SJCRH30 (cell line): ENCODE data around the gene CRTC1. TPM values are rescaled to one million over a fixed set of nuclear protein-coding genes. Genes with fewer than 3 reads are reported as not detected.

ENCODE experiments used
- DNase-seq, 2 experiments: peaks; one replicate each; pipeline ENCODE4 v3.0.0-alpha.2; 2015 to 2020
- H3K27ac ChIP-seq: fragments of 250-450 bp; sonication (Bioruptor Pico); 2 replicates; pipeline ENCODE4 v1.5.1; 2020; ENCODE audit warnings: mild to moderate bottlenecking, moderate library complexity
- H3K27me3 ChIP-seq: fragments of 250-450 bp; sonication (Bioruptor Pico); 2 replicates; pipeline ENCODE4 v1.5.1; 2020; ENCODE audit warnings: mild to moderate bottlenecking, moderate library complexity
- H3K36me3 ChIP-seq: fragments of 250-450 bp; sonication (Bioruptor Pico); 2 replicates; pipeline ENCODE4 v1.5.1; 2020; ENCODE audit warnings: mild to moderate bottlenecking, moderate library complexity
- H3K4me1 ChIP-seq: fragments of 250-450 bp; sonication (Bioruptor Pico); 2 replicates; pipeline ENCODE4 v1.5.1; 2020; ENCODE audit warnings: mild to moderate bottlenecking, moderate library complexity
- H3K4me3 ChIP-seq: fragments of 250-450 bp; sonication (Bioruptor Pico); 2 replicates; pipeline ENCODE4 v1.5.1; 2020; ENCODE audit warnings: mild to moderate bottlenecking, moderate library complexity
- H3K9me3 ChIP-seq: fragments of 250-450 bp; sonication (Bioruptor Pico); replicated peaks from 2 replicates; pipeline ENCODE4 v1.5.1; 2020; ENCODE audit warnings: mild to moderate bottlenecking, moderate library complexity
- total RNA-seq: library from RNA; depleted of rRNA; stranded (reverse); fragments of >200 nt; shearing (Covaris generic); gene quantifications from 2 replicates; pipeline ENCODE4 v1.2.3, GENCODE V29; 2014; rRNA removed

CRTC1 gene, protein sequence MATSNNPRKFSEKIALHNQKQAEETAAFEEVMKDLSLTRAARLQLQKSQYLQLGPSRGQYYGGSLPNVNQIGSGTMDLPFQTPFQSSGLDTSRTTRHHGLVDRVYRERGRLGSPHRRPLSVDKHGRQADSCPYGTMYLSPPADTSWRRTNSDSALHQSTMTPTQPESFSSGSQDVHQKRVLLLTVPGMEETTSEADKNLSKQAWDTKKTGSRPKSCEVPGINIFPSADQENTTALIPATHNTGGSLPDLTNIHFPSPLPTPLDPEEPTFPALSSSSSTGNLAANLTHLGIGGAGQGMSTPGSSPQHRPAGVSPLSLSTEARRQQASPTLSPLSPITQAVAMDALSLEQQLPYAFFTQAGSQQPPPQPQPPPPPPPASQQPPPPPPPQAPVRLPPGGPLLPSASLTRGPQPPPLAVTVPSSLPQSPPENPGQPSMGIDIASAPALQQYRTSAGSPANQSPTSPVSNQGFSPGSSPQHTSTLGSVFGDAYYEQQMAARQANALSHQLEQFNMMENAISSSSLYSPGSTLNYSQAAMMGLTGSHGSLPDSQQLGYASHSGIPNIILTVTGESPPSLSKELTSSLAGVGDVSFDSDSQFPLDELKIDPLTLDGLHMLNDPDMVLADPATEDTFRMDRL
- 2.4 and 3.5 TPM in 2 replicates for total RNA-seq

DNA sequence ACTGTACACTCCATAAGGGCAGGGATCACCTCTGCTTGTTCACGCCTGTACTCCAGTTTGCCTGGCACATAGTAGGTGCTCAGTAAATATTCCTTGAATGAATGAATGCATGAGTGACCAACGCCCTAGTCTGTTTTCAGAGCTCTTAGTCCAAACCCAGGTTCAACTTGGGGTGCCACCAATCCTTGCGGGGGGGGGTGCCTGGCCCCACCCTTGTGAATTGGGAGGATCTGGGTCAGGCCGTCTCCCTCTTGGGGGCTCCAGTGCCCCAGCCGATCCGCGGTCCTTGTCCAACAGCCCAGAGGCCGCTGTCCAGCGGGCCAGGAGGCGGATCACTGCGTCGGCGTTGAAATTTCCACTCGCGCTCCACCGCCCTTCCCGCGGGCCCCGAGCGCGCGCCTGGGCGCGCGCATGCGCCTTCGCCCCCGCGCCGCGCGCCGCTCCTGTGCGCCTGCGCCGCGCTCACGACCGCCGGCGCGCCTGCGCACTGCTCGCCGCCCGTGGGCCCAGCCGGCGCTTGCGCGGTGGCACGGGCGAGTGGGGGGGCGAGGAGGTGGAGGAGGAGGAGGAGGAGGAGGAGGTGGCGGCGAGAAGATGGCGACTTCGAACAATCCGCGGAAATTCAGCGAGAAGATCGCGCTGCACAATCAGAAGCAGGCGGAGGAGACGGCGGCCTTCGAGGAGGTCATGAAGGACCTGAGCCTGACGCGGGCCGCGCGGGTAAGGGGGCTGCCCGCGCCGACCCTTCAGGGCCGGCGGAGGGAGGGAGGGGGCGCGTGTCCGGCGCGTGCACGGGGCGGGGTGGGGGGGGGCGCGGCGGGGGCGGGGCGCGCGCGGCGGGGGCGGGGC lies at the start of gene CRTC1:
CRTC1 (plus strand) TSS at position 572 of the 849 bp plus-strand sequence; CDS start at position 595, 23 bp downstream.
- no peaks in the 10 kb centered on the region for H3K27me3 ChIP-seq
- H3K4me1 ChIP-seq = peaks cover 8% of the 10 kb centered on the region
- H3K27ac ChIP-seq = peak within 1 kb of the TSS; percentile 56; the same call in 1 of the 2 replicates
- no peaks in the 10 kb centered on the region for H3K9me3 ChIP-seq
- peak; percentile 90 to 92 for DNase-seq
- no peaks in the 10 kb centered on the region for H3K36me3 ChIP-seq
- H3K4me3 ChIP-seq = peak within 1 kb of the TSS; percentile 83

DNA sequence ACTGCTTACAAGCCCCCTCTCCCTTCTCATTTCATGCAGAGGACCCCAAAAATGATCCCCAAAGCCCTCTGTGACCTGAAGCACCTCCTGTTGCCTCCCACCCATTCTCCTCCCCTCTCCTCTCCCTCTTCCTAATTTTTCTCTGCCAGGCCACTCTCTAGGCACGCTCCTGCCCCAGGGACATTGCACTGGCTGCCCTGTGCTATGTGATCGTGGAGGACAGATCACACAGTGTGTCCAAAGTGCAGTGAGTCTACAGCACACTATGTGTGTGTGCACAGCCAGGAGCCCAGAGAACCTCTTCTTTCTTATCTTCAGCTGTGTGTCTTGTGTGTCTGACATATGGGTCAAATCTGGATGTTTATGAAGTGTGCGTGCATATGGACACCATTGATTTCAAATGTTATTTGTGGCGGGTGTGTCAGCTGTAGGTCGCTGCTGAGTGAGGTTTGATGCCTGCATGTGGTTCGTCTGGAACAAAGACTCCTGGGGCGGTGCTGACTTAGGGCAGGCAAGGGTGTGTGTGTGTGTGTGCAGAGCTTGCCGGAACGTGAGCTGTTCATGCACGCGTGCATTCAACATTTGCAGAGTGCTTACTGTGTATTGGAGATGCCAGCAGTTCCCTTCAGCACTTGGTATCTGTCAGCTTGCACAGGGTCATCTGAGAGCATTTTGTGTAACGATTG lies 48.7 kb upstream of the CRTC1 start:
- H3K27ac ChIP-seq = no peak overlapping the region
- 0 out of 2 replicates have a peak, but pooled peaks cover 10% of the 10 kb centered on the region for H3K27me3 ChIP-seq
- no peaks in the 10 kb centered on the region for H3K36me3 ChIP-seq
- H3K4me3 ChIP-seq = no peak overlapping the region
- H3K9me3 ChIP-seq = no peaks in the 10 kb centered on the region
- DNase-seq = no peak
- H3K4me1 ChIP-seq = no peaks in the 10 kb centered on the region

DNA sequence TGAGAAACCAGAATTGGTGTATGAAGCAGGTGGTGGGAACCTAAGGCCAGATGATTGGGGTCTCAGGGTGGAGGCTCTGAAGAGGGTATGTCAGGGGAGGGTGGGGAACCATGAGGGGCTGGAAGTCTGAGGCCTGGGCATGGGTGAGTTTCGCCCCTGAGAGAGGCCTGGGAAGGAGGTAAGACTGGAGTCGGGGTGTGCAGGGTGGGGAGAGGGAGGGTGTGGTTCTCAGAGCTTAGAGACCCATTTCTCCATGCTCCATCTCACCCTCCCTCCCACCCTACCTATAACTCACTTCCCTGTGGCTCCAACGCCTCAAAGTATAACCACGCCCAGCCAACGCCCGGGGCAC lies 47.7 kb upstream of the CRTC1 start:
- Histone ChIP-seq H3K4me1 (no peaks in the 10 kb centered on the region), H3K4me3 (no peak overlapping the region), H3K27ac (no peak overlapping the region), H3K36me3 (no peaks in the 10 kb centered on the region), H3K27me3 (0 out of 2 replicates have a peak, but pooled peaks cover 10% of the 10 kb centered on the region), H3K9me3 (no peaks in the 10 kb centered on the region)
- no peak for DNase-seq

DNA sequence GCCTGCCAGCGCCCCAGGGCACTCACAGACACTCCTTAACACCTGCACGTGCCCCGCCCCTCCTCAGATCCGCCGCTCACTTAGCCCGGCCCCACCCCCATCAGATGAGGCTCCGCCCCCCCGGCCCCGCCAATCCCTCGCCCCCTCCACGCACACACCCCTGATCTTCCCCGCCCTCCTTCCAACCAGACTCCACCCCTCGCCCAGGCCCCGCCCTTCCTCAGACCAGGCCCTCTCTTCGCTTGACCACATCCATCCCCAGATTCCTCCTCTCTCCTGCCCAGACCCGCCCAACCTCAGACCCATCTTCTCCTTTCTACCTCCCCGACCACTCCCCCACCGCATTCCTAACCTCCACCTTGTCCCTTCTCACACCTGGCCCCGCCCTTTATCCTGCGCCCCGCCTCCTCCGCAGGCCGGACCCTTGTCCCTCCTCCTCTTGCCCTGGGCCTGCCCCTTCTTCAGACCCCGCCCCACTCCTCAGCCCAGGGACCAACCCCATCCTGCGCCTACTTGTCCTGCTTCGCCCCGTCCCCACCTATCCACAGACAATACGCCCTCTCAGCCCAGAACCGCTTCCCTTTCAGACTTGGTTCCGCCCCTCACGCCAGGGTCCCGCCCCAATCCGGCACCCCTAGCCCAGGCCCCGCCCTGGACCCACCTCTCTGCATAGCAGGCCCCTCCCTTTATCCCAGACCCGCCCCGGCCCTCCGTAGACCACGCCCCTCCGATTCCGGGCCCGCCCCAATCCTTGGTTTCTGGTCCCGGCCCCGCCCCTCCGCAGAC lies 47.1 kb upstream of the CRTC1 start:
- DNase-seq = peak; percentile 78
- Histone ChIP-seq H3K9me3 (no peaks in the 10 kb centered on the region), H3K4me3 (peak overlapping the region; percentile 59), H3K4me1 (no peaks in the 10 kb centered on the region), H3K27me3 (0 out of 2 replicates have a peak, but pooled peaks cover 10% of the 10 kb centered on the region), H3K27ac (no peak overlapping the region), H3K36me3 (no peaks in the 10 kb centered on the region)

DNA sequence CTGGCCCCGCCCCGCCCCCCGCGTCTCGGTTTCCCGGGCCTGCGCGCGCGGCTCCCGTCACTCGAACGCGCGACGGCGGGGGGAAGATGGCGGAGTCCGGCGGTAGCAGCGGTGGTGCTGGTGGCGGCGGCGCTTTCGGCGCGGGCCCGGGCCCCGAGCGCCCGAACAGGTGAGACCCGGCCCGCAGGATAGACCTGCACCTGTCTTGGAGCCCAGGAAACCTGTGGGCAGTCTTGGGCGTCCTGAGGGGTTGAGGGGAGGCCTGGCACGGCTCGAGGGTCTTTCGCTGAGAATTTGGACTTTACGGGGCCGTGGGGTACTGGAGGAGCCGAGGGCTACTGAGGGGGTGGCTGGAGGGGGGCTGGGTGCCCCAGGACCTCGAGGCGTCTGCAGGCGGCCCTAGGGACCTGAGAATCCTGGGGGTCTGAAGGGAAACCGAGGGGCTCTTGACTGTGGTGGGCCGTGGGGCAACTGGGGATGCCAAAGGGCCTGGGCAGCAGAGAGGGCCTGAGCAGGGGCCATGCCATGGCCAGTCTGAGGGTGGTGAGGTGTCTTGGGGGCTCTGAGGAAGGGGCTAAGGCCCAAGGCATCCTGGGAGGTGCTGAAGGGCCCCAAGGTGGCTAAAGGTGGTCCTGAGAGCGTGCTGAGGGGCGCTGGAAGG lies 46.4 kb upstream of the CRTC1 start, which contains the start of gene KLHL26:
KLHL26 (plus strand) TSS at position 60 of the 661 bp plus-strand sequence; CDS start at position 87, 27 bp downstream.
- Histone ChIP-seq H3K9me3 (no peaks in the 10 kb centered on the region), H3K4me1 (no peaks in the 10 kb centered on the region), H3K27me3 (0 out of 2 replicates have a peak, but pooled peaks cover 10% of the 10 kb centered on the region), H3K4me3 (peak within 1 kb of the TSS; percentile 59), H3K27ac (no peak within 1 kb of the TSS), H3K36me3 (no peaks in the 10 kb centered on the region)
- no peak for DNase-seq

DNA sequence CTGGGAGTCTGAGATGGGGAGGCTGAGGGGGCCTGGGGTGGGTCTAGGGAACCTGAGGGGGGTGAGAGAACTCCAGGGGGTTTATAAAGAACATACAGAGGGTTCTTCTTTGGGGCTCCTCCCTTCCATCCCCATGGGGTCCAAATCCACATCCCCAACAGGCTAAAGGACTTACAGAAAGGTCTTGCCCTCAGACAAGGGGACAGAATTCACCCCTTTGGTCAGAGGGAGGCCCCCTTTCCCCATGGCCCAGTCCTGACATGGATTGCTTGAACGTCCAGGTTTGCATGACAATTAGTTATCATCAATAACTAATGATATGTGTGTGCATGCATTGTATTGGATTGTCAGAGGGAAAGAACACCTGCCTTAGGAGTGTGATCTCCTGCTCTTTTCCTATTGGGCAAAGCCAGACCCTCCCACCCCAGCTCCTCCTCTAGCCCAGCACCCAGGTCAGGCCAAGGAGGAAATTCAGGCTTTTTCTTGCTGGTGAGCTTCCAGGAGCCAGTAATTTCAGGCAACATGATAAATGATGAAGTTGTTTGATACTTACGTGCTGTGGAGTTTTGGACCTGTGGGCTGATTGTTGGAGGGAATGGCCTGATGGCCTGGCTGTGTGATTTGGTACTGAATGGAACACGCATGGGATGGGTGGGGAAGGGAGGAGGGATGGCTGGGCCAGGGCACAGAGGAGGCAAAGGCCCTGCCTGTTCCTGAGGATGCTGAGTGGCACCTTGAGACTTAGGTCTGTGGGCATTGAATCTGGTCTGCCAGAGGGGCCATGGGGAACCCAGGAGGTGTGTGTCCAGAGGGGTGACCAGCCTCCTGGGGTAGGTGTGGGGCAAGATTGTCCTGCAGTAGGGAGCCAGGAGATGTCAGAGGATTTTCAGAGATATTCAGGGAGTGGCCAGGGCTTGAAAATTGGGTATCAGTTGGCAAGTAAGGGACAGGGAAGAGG lies 45.5 kb upstream of the CRTC1 start:
- no peak overlapping the region for H3K27ac ChIP-seq
- H3K4me3 ChIP-seq = no peak overlapping the region
- no peaks in the 10 kb centered on the region for H3K4me1 ChIP-seq
- H3K27me3 ChIP-seq = 0 out of 2 replicates have a peak, but pooled peaks cover 10% of the 10 kb centered on the region
- H3K9me3 ChIP-seq = no peaks in the 10 kb centered on the region
- no peaks in the 10 kb centered on the region for H3K36me3 ChIP-seq
- DNase-seq = no peak

DNA sequence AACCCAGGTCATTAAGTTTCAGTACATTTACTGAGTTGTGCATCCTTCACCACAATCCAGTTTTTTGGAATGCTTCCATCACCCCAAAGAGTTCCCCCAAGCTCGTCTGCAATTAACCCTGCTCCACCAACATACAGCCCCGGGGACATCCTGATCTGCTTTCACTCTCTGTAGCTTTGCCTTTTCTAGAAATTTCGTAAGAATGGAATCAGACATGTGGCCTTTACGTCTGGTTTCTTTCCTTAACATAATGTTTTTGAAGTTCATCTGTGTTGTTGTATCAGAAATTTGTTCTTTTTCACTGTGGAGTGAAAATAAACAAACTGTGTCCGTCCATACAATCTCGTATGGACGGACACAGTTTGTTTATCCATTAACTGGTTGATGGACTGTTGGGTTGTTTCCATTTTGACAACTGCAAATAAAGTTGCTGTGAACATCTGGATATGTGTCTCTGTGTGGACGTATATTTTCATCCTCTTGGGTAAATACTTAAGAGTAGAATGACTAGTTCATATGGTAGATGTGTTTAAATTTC lies 43.7 kb upstream of the CRTC1 start:
- H3K27me3 ChIP-seq = 0 out of 2 replicates have a peak, but pooled peaks cover 7% of the 10 kb centered on the region
- H3K4me3 ChIP-seq = no peak overlapping the region
- no peak for DNase-seq
- no peaks in the 10 kb centered on the region for H3K36me3 ChIP-seq
- no peaks in the 10 kb centered on the region for H3K4me1 ChIP-seq
- no peaks in the 10 kb centered on the region for H3K9me3 ChIP-seq
- no peak overlapping the region for H3K27ac ChIP-seq

DNA sequence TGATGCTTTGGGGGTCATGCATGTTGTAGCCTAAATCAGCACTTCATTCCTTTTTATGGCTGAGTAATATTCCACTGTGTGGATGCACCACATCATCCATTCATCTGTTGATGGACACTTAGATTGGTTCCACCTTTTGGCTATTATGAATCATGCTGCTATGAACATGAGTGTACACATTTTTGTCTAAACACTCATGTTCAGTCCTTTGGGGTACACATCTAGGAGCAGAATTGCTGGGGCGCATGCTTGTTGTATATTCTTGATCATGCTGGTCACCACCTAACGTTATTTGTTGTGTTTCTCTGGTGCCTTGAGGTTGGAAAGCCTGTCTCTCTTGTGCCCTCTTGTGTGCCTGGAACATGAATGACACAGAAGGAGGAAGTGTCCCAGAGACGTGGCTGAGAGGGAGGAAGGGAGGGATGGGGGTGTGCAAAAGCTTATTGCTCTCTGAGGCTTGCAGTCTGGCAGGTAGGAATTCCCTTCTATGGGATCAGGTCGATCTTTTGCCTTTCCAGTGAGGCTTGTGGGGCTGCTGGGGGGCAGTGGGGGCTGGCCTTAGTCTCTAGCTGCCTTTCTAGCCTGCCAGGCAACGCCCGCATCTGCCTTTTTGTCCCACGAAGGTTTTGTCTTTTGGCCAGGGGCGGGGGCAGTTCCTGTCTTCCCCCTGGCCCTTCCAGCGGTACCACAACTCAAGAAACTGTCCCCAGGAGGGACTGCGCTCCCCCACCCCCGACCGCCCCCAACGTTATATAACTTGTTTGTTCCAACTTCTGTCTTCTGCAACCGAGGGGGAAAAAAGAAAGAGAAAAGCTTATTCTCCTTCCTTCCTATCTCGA lies 39.1 kb upstream of the CRTC1 start:
- Histone ChIP-seq H3K4me1 (peaks cover 12% of the 10 kb centered on the region), H3K4me3 (no peak overlapping the region), H3K36me3 (no peaks in the 10 kb centered on the region), H3K27ac (no peak overlapping the region), H3K27me3 (no peaks in the 10 kb centered on the region), H3K9me3 (no peaks in the 10 kb centered on the region)
- no peak for DNase-seq

DNA sequence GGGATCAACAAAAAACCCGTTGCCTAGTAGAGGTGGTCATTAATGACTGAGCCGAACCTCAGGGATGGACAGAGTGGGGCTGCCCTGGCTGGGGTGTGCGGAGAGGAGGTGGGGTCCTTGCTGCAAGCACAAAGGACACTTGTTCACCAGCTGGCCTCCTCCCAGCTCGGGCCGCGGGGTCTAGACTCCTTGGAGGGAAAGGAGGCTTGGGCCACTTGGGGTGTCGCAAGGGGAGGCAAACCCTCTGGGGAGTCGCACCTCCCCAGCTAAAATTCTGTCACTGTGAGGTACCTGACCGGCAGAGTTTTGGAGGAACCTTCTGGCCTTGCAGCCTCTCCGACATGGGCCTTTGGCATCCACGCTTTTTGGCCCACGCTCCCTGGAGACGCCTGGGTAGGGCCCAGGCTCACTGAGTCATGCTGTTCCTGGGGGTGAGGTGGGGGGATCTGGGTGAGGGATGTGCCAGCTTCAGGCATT lies 38.4 kb upstream of the CRTC1 start:
- H3K27ac ChIP-seq = no peak overlapping the region
- H3K27me3 ChIP-seq = no peaks in the 10 kb centered on the region
- H3K36me3 ChIP-seq = no peaks in the 10 kb centered on the region

DNA sequence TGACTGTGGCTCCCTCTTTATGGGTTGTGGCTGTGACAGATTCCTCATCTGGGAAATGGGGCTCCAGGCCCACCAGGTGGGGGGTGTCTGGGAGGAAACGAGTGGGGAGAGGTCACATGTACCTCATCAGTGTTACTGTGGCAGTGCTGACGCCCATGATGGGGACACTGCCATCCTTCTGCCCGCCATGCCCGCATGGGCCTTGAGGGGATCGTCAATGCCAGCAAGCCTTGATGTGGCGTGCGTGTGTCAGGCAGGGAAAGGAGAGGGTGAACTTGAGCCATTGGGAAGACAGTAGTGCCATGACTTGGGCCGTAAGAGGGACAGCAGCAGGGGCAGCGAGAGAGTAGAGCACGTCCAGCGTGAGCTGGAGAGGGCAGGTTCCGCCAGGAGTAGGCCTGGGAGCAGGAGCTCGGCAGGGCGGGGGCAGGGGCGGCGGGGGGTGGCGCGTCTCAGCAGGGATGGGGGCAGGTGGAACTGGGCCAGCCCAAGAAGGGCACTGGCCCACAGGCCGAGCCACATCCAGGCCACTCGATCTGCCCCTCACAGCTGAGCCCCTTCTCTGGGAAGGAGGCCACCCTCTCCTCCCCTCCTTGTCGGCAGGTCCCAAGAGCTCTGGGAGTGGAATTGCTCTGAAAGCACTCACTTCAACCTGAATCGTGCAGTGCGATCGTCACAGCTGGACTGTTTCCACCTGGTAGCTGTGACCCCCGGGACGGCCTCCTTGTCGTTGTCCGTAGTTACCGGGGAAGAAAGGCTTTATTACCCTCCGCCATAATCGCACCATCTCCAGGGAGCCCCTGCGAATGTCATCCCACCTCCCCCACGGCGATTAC lies 36.7 kb upstream of the CRTC1 start:
- Histone ChIP-seq H3K4me1 (peaks cover 26% of the 10 kb centered on the region), H3K27me3 (no peaks in the 10 kb centered on the region), H3K36me3 (no peaks in the 10 kb centered on the region), H3K9me3 (no peaks in the 10 kb centered on the region), H3K27ac (no peak overlapping the region), H3K4me3 (no peak overlapping the region)
- DNase-seq = no peak

More for the DNA sequence above, 38.4 kb upstream of the CRTC1 start:
- Histone ChIP-seq H3K9me3 (no peaks in the 10 kb centered on the region), H3K4me3 (no peak overlapping the region), H3K4me1 (peaks cover 12% of the 10 kb centered on the region)
- no peak for DNase-seq

DNA sequence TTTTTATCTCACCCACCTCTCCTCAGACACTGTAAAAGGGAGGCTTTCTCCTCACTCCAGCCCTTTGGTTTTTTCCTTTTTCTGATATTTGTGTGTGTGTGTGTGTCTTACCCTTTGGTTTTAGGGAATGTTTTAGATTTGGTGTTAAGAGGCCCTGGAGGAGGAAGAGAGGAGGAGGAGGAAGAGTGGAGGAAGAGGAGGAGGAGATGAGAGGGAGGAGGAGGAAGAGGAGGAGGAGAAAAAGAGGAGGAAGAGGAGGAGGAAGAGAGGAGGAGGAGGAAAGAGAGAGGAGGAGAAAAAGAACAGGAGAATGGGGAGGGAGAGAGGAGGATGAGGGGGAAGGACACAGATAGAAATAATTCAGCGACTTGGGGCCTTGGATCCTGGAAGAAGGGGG lies 36.1 kb upstream of the CRTC1 start:
- H3K36me3 ChIP-seq = no peaks in the 10 kb centered on the region
- H3K27me3 ChIP-seq = no peaks in the 10 kb centered on the region
- H3K9me3 ChIP-seq = no peaks in the 10 kb centered on the region
- no peak for DNase-seq
- peaks cover 31% of the 10 kb centered on the region for H3K4me1 ChIP-seq
- no peak overlapping the region for H3K27ac ChIP-seq
- no peak overlapping the region for H3K4me3 ChIP-seq
